Kidney (tissue), 14 donors: ENCODE measurements around the gene INTS14. TPM values are rescaled to one million over a fixed set of nuclear protein-coding genes. Genes with fewer than 3 reads are reported as not detected.

Experiments
- DNase-seq, 5 donors: peaks; one replicate each; pipeline ENCODE4 v3.0.0-alpha.2; 2013 to 2020
- FAIRE-seq: peaks from 2 replicates; lab custom pipeline; 2012; peaks lifted over from hg19 to GRCh38; lab: Jason Lieb, UNC
- H3K27ac ChIP-seq, 2 donors: one replicate each; pipeline ENCODE4 v1.7.0; 2013; ENCODE audit warnings: low read depth in 2 of 2, low read length in 2 of 2, inconsistent platforms in 1 of 2
- H3K27me3 ChIP-seq: one replicate; pipeline ENCODE4 v1.7.1; 2013; ENCODE audit warnings: low read length, inconsistent platforms; ENCODE audit not compliant: control insufficient read depth, insufficient read depth
- H3K36me3 ChIP-seq, 3 donors: one replicate each; pipeline versions ENCODE4 v1.7.0 to v1.7.1; 2013; ENCODE audit warnings: low read length in 3 of 3, control low read depth in 1 of 3, inconsistent platforms in 1 of 3; ENCODE audit not compliant: insufficient read depth in 3 of 3, control insufficient read depth in 2 of 3
- H3K4me1 ChIP-seq, 3 donors: one replicate each; pipeline versions ENCODE4 v1.7.0 to v1.7.1; 2013; ENCODE audit warnings: low read length in 3 of 3, inconsistent platforms in 1 of 3, low read depth in 1 of 3; ENCODE audit not compliant: control insufficient read depth in 2 of 3, insufficient read depth in 2 of 3
- H3K4me3 ChIP-seq, 3 donors: one replicate each; pipeline versions ENCODE4 v1.7.0 to v1.8.1; 2013; ENCODE audit warnings: low read length in 3 of 3, control low read depth in 1 of 3, inconsistent platforms in 1 of 3
- H3K9ac ChIP-seq, 3 donors: one replicate each; pipeline versions ENCODE4 v1.7.0 to v1.7.1; 2013; ENCODE audit warnings: low read length in 3 of 3, control low read depth in 1 of 3, inconsistent platforms in 1 of 3
- H3K9me3 ChIP-seq, 3 donors: one replicate each; pipeline versions ENCODE4 v1.7.0 to v1.7.1; 2013; ENCODE audit warnings: low read length in 3 of 3, control low read depth in 1 of 3, inconsistent platforms in 1 of 3; ENCODE audit not compliant: control insufficient read depth in 2 of 3, insufficient read depth in 1 of 3
- intact Hi-C: fragments of 100-400 bp; cut with DNase I; formaldehyde crosslinking; loops from one replicate; pipeline ENCODE4 v1.11.1; 2022
- polyA plus RNA-seq: library from polyadenylated mRNA; stranded (reverse); fragments of 350-450 nt; fragmentation: Illumina TruSeq; extraction: RNeasy Lipid Tissue Mini Kit (QIAGEN cat#74804); gene quantifications from one replicate; pipeline ENCODE4 v1.2.3, GENCODE V29; 2014; ENCODE audit warnings: low read depth, low replicate concordance; ENCODE audit not compliant: insufficient read depth
- total RNA-seq: library from RNA; stranded (reverse); fragmentation: NEBNext Ultra II Directional; extraction: Animal tissue kit (Norgen Biotek cat#: 25700); gene quantifications from one replicate; pipeline ENCODE4 v1.2.1, GENCODE V29; 2021
- TF ChIP-seq, protein P1 (sequence below): IDR thresholded peaks from 3 replicates; pipeline ENCODE4 v1.5.1; 2012; ENCODE audit warnings: mild to moderate bottlenecking, moderate library complexity, borderline replicate concordance; ENCODE audit not compliant: insufficient read depth; ENCODE audit errors: extremely low read depth
- donor health status: control.
- donor health status: control.
- donor health status: control.
- donor health status: control.
- donor health status: control.
- donor health status: DM: yes; HTN: yes; CAD: no.
- donor health status: Normal renal cell carcinoma (clear cell type).

The INTS14 gene
- total and polyA plus RNA-seq, 2 donors from 2014 or later, result 27.8 to 37.1 TPM

GRCh38 chr15:65623103-65623502, 12.2 kb upstream of the INTS14 start:
- TF ChIP-seq, protein P1, sequence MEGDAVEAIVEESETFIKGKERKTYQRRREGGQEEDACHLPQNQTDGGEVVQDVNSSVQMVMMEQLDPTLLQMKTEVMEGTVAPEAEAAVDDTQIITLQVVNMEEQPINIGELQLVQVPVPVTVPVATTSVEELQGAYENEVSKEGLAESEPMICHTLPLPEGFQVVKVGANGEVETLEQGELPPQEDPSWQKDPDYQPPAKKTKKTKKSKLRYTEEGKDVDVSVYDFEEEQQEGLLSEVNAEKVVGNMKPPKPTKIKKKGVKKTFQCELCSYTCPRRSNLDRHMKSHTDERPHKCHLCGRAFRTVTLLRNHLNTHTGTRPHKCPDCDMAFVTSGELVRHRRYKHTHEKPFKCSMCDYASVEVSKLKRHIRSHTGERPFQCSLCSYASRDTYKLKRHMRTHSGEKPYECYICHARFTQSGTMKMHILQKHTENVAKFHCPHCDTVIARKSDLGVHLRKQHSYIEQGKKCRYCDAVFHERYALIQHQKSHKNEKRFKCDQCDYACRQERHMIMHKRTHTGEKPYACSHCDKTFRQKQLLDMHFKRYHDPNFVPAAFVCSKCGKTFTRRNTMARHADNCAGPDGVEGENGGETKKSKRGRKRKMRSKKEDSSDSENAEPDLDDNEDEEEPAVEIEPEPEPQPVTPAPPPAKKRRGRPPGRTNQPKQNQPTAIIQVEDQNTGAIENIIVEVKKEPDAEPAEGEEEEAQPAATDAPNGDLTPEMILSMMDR, result no peak
- H3K36me3 ChIP-seq, result peaks cover 2 to 18% (median 11%) of the 10 kb centered on the region in 3 donors
- H3K27me3 ChIP-seq, result no peaks in the 10 kb centered on the region
- FAIRE-seq (no peak), DNase-seq (no peak)
- no peak overlapping the region for H3K9ac ChIP-seq
- intact Hi-C loops, result no loop called here
- no peaks in the 10 kb centered on the region for H3K4me1 ChIP-seq
- no peak overlapping the region for H3K27ac ChIP-seq
- H3K4me3 ChIP-seq, result no peak overlapping the region
- H3K9me3 ChIP-seq, result no peaks in the 10 kb centered on the region

DNA sequence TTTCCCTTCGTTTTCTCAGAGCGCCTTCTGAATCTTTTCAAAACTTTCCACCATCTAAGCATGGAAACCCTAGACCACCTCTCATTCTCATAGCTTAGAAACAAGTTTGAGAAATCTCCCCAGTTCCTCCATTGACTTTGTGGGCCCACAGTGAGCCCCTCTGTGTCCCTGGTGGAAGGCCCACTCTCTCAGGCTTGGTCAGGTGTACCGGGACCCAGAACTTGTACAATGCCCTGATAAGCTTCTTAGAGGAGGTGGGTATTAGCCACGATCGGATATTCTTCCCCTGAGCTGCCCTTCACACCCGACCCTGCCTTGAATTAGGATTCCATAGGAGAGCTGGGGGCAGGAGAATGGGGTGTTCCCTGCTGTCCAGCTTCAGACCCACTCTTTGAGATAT, 10.7 kb upstream of the INTS14 start, which contains the start of gene SLC24A1:
Gene SLC24A1 (plus strand): TSS at position 301 of the 400 bp plus-strand sequence. CDS start 2,143 bp downstream, outside the sequence.
- Histone ChIP-seq H3K9ac (no peak within 1 kb of the TSS), H3K27me3 (no peaks in the 10 kb centered on the region), H3K9me3 (no peaks in the 10 kb centered on the region), H3K4me1 (no peaks in the 10 kb centered on the region), H3K4me3 (no peak within 1 kb of the TSS), H3K27ac (no peak within 1 kb of the TSS), H3K36me3 (peaks cover 2 to 18% (median 11%) of the 10 kb centered on the region in 3 donors)
- no peak for FAIRE-seq
- intact Hi-C loops, result no loop called here
- TF ChIP-seq, protein P1, result no peak
- no peak for DNase-seq

DNA sequence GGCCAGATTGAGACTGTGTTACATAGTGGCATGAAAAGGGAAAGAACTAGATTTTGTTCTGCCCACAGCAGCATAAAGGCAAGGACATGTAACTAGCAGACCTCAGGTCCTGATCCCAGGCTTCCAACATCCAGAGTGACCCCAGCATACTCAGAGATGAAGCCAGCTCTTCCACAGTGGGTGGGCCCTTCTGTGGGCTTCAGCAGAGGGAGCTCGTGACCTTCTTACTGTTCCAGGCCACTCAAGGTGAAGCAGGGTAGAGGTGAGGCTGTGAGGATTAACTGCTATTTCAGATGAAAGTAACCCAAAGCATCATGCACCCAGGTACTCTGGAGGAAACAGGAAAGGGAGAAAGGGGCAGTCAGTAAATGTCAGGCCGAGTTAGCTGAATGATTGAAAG, 9.9 kb upstream of the INTS14 start:
- FAIRE-seq, result no peak
- no peak overlapping the region for H3K4me3 ChIP-seq
- no peaks in the 10 kb centered on the region for H3K4me1 ChIP-seq
- H3K27me3 ChIP-seq, result no peaks in the 10 kb centered on the region
- H3K9ac ChIP-seq, result no peak overlapping the region
- intact Hi-C loops, result no loop called here
- no peak overlapping the region for H3K27ac ChIP-seq
- no peak for DNase-seq
- TF ChIP-seq, protein P1, result no peak
- H3K9me3 ChIP-seq, result no peaks in the 10 kb centered on the region
- peaks cover 2 to 14% (median 10%) of the 10 kb centered on the region in 3 donors for H3K36me3 ChIP-seq
